SK-N-SH (cell line): ENCODE results near the gene PARD3. TPM values are rescaled to one million over a fixed set of nuclear protein-coding genes. Genes with fewer than 3 reads are reported as not detected.

Source experiments
- CTCF ChIA-PET: fragments of 300-600, 350-600 bp; formaldehyde crosslinking; extraction: SDS; loops from one replicate; lab custom pipeline; 2021; lab: Yijun Ruan, JAX
- POLR2A ChIA-PET: fragments of 350-600 bp; sonication (Branson Sonifier 250); formaldehyde crosslinking; extraction: SDS; loops from one replicate; lab custom pipeline; 2020; ENCODE audit warnings: antibody characterized with exemption, inconsistent platforms; lab: Yijun Ruan, JAX
- DNase-seq: peaks from one replicate; pipeline ENCODE4 v3.0.0; 2012
- H2AFZ ChIP-seq: fragments of 200-600 bp; sonication (generic); 2 replicates; pipeline ENCODE4 v1.8.1; 2016; ENCODE audit warnings: antibody characterized with exemption, mild to moderate bottlenecking, low read depth
- H3F3A ChIP-seq: fragments of 200-600 bp; sonication (generic); replicated peaks from 2 replicates; pipeline ENCODE3; 2016; ENCODE audit warnings: antibody characterized with exemption, mild to moderate bottlenecking; ENCODE audit not compliant: insufficient read depth
- H3K27ac ChIP-seq, 2 experiments: fragments of 200-500 bp in 1 of 2; fragments of 200-600 bp in 1 of 2; sonication (Bioruptor generic) in 1 of 2; sonication (generic), shearing (Covaris generic) in 1 of 2; 2 replicates each; pipeline versions ENCODE4 v1.5.1 to v1.6.1; 2014 to 2016; ENCODE audit warnings: low read depth in 2 of 2, inconsistent platforms in 1 of 2, low read length in 1 of 2, mild to moderate bottlenecking in 1 of 2, mixed read lengths in 1 of 2
- H3K27me3 ChIP-seq: fragments of 200-600 bp; sonication (generic), shearing (Covaris generic); 2 replicates; pipeline ENCODE4 v1.6.1; 2016; ENCODE audit warnings: mixed run types; ENCODE audit not compliant: insufficient read depth
- H3K36me3 ChIP-seq, 2 experiments: fragments of 200-500 bp in 1 of 2; fragments of 200-600 bp in 1 of 2; sonication (Bioruptor generic) in 1 of 2; sonication (generic) in 1 of 2; replicated peaks in 1 of 2; 2 replicates each; pipeline versions ENCODE3 to v1.5.1; 2014 to 2016; ENCODE audit warnings: low read length in 1 of 2, mild to moderate bottlenecking in 1 of 2; ENCODE audit not compliant: insufficient read depth in 2 of 2, control insufficient read depth in 1 of 2
- H3K4me1 ChIP-seq, 2 experiments: fragments of 200-500 bp in 1 of 2; fragments of 200-600 bp in 1 of 2; sonication (Bioruptor generic) in 1 of 2; sonication (generic), shearing (Covaris generic) in 1 of 2; 2 replicates each; pipeline versions ENCODE4 v1.5.1 to v1.6.1; 2014 to 2016; ENCODE audit warnings: low read depth in 1 of 2, low read length in 1 of 2, mixed run types in 1 of 2; ENCODE audit not compliant: insufficient read depth in 2 of 2, control insufficient read depth in 1 of 2
- H3K4me2 ChIP-seq: fragments of 200-600 bp; sonication (generic), shearing (Covaris generic); 2 replicates; pipeline ENCODE4 v1.6.1; 2017; ENCODE audit warnings: mixed run types
- H3K4me3 ChIP-seq, 2 experiments: fragments of 200-500 bp in 1 of 2; fragments of 200-600 bp in 1 of 2; sonication (Bioruptor generic) in 1 of 2; sonication (generic), shearing (Covaris generic) in 1 of 2; 2 replicates each; pipeline versions ENCODE4 v1.5.1 to v1.8.1; 2014 to 2016; ENCODE audit warnings: low read depth in 2 of 2, inconsistent platforms in 1 of 2, low read length in 1 of 2, mild to moderate bottlenecking in 1 of 2, mixed read lengths in 1 of 2, moderate library complexity in 1 of 2
- H3K79me2 ChIP-seq: fragments of 200-600 bp; sonication (generic); 2 replicates; pipeline ENCODE4 v1.8.1; 2017; ENCODE audit warnings: mild to moderate bottlenecking; ENCODE audit not compliant: insufficient read depth
- H3K9ac ChIP-seq: fragments of 200-600 bp; sonication (generic); 2 replicates; pipeline ENCODE4 v1.6.1; 2017; ENCODE audit warnings: mixed run types
- H3K9me2 ChIP-seq: fragments of 200-600 bp; sonication (generic); 2 replicates; pipeline ENCODE4 v1.6.1; 2017; ENCODE audit warnings: mixed run types
- H3K9me3 ChIP-seq: fragments of 200-600 bp; sonication (generic); 2 replicates; pipeline ENCODE4 v1.6.1; 2017; ENCODE audit warnings: mixed run types, mild to moderate bottlenecking, moderate library complexity
- H4K20me1 ChIP-seq: fragments of 200-600 bp; sonication (generic); 2 replicates; pipeline ENCODE4 v1.6.1; 2017; ENCODE audit warnings: mild to moderate bottlenecking, mixed run types; ENCODE audit not compliant: insufficient read depth
- ELF1 ChIP-seq: IDR thresholded peaks from 2 replicates; pipeline ENCODE4 v1.4.0; 2012
- EZH2phosphoT487 ChIP-seq: fragments of 200-600 bp; sonication (generic); IDR thresholded peaks from 2 replicates; pipeline ENCODE4 v1.6.1; 2017; ENCODE audit warnings: low read depth, mixed run types, mild to moderate bottlenecking, antibody characterized with exemption, moderate library complexity, borderline replicate concordance
- FOSL2 ChIP-seq: IDR thresholded peaks from 2 replicates; pipeline ENCODE4 v1.4.0; 2012; ENCODE audit warnings: low read depth, mild to moderate bottlenecking, moderate library complexity, borderline replicate concordance
- MXI1 ChIP-seq: IDR thresholded peaks from 2 replicates; pipeline ENCODE4 v1.6.1; 2012; ENCODE audit warnings: mild to moderate bottlenecking, low read depth, low read length, improper control_type of control experiment
- NRF1 ChIP-seq: IDR thresholded peaks from 2 replicates; pipeline ENCODE4 v1.6.1; 2012; ENCODE audit warnings: low read depth, mild to moderate bottlenecking, low read length
- REST ChIP-seq: IDR thresholded peaks from 2 replicates; pipeline ENCODE4 v1.6.1; 2012; ENCODE audit warnings: mild to moderate bottlenecking, low read depth, low read length, moderate library complexity
- TEAD4 ChIP-seq: IDR thresholded peaks from 2 replicates; pipeline ENCODE4 v1.4.0; 2012; ENCODE audit warnings: mild to moderate bottlenecking, borderline replicate concordance; ENCODE audit not compliant: insufficient read depth
- YY1 ChIP-seq: IDR thresholded peaks from 2 replicates; pipeline ENCODE4 v1.4.0; 2012; ENCODE audit warnings: low read depth, mild to moderate bottlenecking
- WGBS: methylation state at CpG from one replicate; pipeline ENCODE4 v1.1.6; 2017; ENCODE audit warnings: low lambda C conversion rate; 5-methylcytosine and 5-hydroxymethylcytosine counted together
- polyA plus RNA-seq, 3 experiments: library from polyadenylated mRNA; depleted of rRNA; stranded (reverse); fragments of >200 nt; gene quantifications; 2 replicates each; pipeline ENCODE4 v1.2.3, GENCODE V29; 2012
- TF ChIP-seq, protein P1 (sequence below): fragments of 150-350 bp; IDR thresholded peaks from 2 replicates; pipeline ENCODE4 v1.6.1; 2016; ENCODE audit warnings: mild to moderate bottlenecking, low read depth, low read length
- TF ChIP-seq, protein P2 (sequence below): IDR thresholded peaks from 2 replicates; pipeline ENCODE4 v1.4.0; 2012; ENCODE audit warnings: low read depth

Gene PARD3
- polyA plus RNA-seq, 1 of the 3 experiments (the other 2 are of a cell fraction), result 29.4 TPM

DNA sequence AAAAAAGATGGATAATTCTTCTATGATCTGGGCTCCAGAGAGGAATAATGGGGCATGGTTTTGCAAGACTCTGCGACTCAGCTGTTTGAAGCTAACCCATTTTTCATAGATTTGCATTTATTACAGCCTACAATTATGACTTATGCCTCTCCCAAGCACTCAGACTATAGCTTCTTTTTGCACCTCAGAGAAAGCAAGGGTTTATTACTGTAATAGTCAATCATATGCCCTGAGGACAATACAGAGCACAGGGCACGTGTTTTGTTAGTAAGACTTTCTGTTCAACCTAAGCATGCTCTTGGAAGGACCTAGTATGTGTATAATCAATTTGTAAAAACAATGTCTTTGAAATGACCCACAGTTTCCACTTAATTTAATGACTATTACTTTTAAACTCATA lies 221.2 kb downstream of the PARD3 start:
- 91% methylated on average over 2 of the region's 2 CpGs for WGBS
- TF ChIP-seq ELF1, result no peak
- H4K20me1 ChIP-seq, result no peaks in the 10 kb centered on the region; the same call in 1 of the 2 replicates
- H3K27me3 ChIP-seq, result no peaks in the 10 kb centered on the region
- H3K27ac ChIP-seq, result no peak overlapping the region
- no peaks in the 10 kb centered on the region for H3K9me3 ChIP-seq
- no peak overlapping the region for H3K4me2 ChIP-seq
- H3K4me3 ChIP-seq, result no peak overlapping the region
- no peak overlapping the region for H3K9ac ChIP-seq
- peaks cover 0 to 6% of the 10 kb centered on the region in 2 experiments; a peak in 1 of 4 replicates for H3K4me1 ChIP-seq
- ChIA-PET CTCF (interaction anchor here (1.1 to 1.5 kb wide), 2 partner anchors 13 to 16 kb away, joined by 5 read pairs; no protein-coding TSS in a partner anchor), POLR2A (no interaction called here)
- H3K9me2 ChIP-seq, result no peaks in the 10 kb centered on the region
- no peak for DNase-seq
- H3F3A ChIP-seq, result no peaks in the 10 kb centered on the region
- no peak overlapping the region for H2AFZ ChIP-seq
- peaks cover 35% of the 10 kb centered on the region for H3K79me2 ChIP-seq
- no peaks in the 10 kb centered on the region for H3K36me3 ChIP-seq

DNA sequence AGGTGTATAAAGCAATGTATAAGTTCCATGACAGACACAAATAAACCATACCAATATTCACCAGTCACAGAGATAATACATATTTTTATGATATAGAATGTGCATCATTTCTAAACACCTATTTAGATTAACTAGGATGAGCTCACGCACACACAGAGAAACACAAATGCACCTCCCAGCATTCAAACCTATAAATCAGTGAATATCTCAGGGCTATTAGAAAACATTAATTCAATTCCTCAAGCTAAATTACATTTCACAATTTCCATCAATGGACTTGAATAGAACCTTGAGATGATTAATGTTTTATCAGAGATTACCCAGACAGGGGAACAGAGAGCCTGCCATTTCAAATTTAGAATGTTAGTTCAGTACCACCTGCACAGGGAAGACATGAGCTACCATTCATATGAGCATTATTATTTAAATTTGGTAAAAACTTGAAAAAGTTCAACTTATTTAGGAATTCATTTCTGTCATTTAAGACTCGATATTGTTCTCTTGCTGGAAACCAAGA lies 221.7 kb downstream of the PARD3 start:
- H3K4me3 ChIP-seq, result no peak overlapping the region
- WGBS, result 98% methylated on average over 2 of the region's 2 CpGs
- POLR2A ChIA-PET, result no interaction called here

DNA sequence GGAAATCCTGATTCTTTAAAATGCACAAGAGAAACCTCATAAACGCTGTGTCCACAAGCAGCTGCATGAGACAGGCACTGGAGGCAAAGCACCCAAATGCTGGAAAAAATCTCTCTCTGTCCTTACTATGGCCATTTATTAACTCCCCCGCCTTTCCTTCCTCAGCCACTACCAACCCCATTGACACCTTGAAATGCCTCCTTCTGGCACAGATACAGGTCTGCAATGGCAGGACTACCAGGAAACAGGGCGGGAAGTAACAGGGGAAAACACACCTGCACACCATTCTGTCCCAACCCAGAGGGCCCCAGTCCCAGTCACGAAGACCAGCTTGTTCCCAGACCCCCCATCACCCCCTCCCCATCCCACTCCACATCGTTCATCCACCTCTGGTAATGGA lies 224.3 kb downstream of the PARD3 start:
- Histone ChIP-seq H3K9me2 (no peaks in the 10 kb centered on the region), H3K4me1 (peaks cover 6 to 15% of the 10 kb centered on the region in 2 experiments; a peak in 3 of 4 replicates), H3K4me2 (no peak overlapping the region), H2AFZ (no peak overlapping the region), H3K4me3 (no peak overlapping the region), H3K27ac (no peak overlapping the region), H3K9me3 (no peaks in the 10 kb centered on the region), H3K79me2 (peaks cover 30% of the 10 kb centered on the region), H3F3A (no peaks in the 10 kb centered on the region), H3K36me3 (no peaks in the 10 kb centered on the region), H3K27me3 (no peaks in the 10 kb centered on the region), H3K9ac (no peak overlapping the region), H4K20me1 (no peaks in the 10 kb centered on the region)
- DNase-seq, result no peak
- ChIA-PET CTCF (interaction anchor here (0.6 to 1.1 kb wide), 2 partner anchors 29 to 33 kb away, joined by 3 read pairs; no protein-coding TSS in a partner anchor), POLR2A (no interaction called here)
- TF ChIP-seq YY1 (no peak), EZH2phosphoT487 (no peak), REST (no peak), NRF1 (no peak), TEAD4 (no peak)
- TF ChIP-seq, protein P1, sequence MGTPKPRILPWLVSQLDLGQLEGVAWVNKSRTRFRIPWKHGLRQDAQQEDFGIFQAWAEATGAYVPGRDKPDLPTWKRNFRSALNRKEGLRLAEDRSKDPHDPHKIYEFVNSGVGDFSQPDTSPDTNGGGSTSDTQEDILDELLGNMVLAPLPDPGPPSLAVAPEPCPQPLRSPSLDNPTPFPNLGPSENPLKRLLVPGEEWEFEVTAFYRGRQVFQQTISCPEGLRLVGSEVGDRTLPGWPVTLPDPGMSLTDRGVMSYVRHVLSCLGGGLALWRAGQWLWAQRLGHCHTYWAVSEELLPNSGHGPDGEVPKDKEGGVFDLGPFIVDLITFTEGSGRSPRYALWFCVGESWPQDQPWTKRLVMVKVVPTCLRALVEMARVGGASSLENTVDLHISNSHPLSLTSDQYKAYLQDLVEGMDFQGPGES, result no peak
- WGBS, result 89% methylated on average over 5 of the region's 5 CpGs

More for the DNA sequence above, 221.7 kb downstream of the PARD3 start:
- Histone ChIP-seq H3F3A (no peaks in the 10 kb centered on the region), H3K9me2 (no peaks in the 10 kb centered on the region), H2AFZ (no peak overlapping the region), H3K4me1 (peaks cover 0 to 6% of the 10 kb centered on the region in 2 experiments; a peak in 1 of 4 replicates), H3K36me3 (no peaks in the 10 kb centered on the region), H4K20me1 (no peaks in the 10 kb centered on the region), H3K79me2 (peaks cover 34% of the 10 kb centered on the region), H3K27ac (no peak overlapping the region), H3K9me3 (no peaks in the 10 kb centered on the region), H3K4me2 (no peak overlapping the region), H3K27me3 (no peaks in the 10 kb centered on the region), H3K9ac (no peak overlapping the region)
- CTCF ChIA-PET, result interaction anchor here (1.1 to 1.5 kb wide), 2 partner anchors 12 to 15 kb away, joined by 5 read pairs; no protein-coding TSS in a partner anchor
- TF ChIP-seq NRF1 (no peak), FOSL2 (no peak), MXI1 (no peak)
- TF ChIP-seq, protein P2, sequence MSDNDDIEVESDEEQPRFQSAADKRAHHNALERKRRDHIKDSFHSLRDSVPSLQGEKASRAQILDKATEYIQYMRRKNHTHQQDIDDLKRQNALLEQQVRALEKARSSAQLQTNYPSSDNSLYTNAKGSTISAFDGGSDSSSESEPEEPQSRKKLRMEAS, result no peak
- DNase-seq, result no peak
